Trophoblast cell (in vitro differentiated cells and primary cell): Measurements from ENCODE around the gene CATSPERE.
"Not testable (repeated sequence)": the region's sequence is repeated elsewhere in the genome, so short reads cannot be mapped to it uniquely, and the experiment has no call there.

Experiments
- DNase-seq, 2 donors: peaks; one replicate each; pipeline ENCODE4 v3.0.0-alpha.2; 2016
- H2AFZ ChIP-seq: 2 replicates; pipeline ENCODE4 v1.6.1; 2013; ENCODE audit warnings: low read length, moderate library complexity, mild to moderate bottlenecking; ENCODE audit not compliant: insufficient read depth, poor library complexity
- H2AK5ac ChIP-seq: 2 replicates; pipeline ENCODE4 v1.6.1; 2013; ENCODE audit warnings: mild to moderate bottlenecking, low read length
- H2BK120ac ChIP-seq: 2 replicates; pipeline ENCODE4 v1.6.1; 2013; ENCODE audit warnings: low read length, mild to moderate bottlenecking, moderate library complexity; ENCODE audit not compliant: insufficient read depth, poor library complexity
- H2BK12ac ChIP-seq: 2 replicates; pipeline ENCODE4 v1.6.1; 2013; ENCODE audit warnings: mild to moderate bottlenecking, low read length, moderate library complexity
- H2BK5ac ChIP-seq: 2 replicates; pipeline ENCODE4 v1.6.1; 2013; ENCODE audit warnings: low read length, low read depth, moderate library complexity, mild to moderate bottlenecking; ENCODE audit not compliant: poor library complexity
- H3K14ac ChIP-seq: 2 replicates; pipeline ENCODE4 v1.6.1; 2013; ENCODE audit warnings: mild to moderate bottlenecking, low read length
- H3K18ac ChIP-seq: 2 replicates; pipeline ENCODE4 v1.6.1; 2013; ENCODE audit warnings: mild to moderate bottlenecking, low read length
- H3K23ac ChIP-seq: 2 replicates; pipeline ENCODE4 v1.6.1; 2013; ENCODE audit warnings: low read length
- H3K27ac ChIP-seq: 2 replicates; pipeline ENCODE4 v1.5.1; 2013; ENCODE audit warnings: low read depth, mild to moderate bottlenecking, inconsistent platforms, low read length, moderate library complexity
- H3K27me3 ChIP-seq: 2 replicates; pipeline ENCODE4 v1.6.1; 2013; ENCODE audit warnings: inconsistent platforms, mild to moderate bottlenecking, low read length, moderate library complexity; ENCODE audit not compliant: insufficient read depth
- H3K36me3 ChIP-seq, 2 experiments: 1 replicate in 1 of 2; 2 replicates in 1 of 2; pipeline ENCODE4 v1.6.1; 2013; ENCODE audit warnings: low read length in 2 of 2, mild to moderate bottlenecking in 2 of 2, moderate library complexity in 1 of 2; ENCODE audit not compliant: insufficient read depth in 2 of 2, control insufficient read depth in 1 of 2
- H3K4ac ChIP-seq: 2 replicates; pipeline ENCODE4 v1.6.1; 2013; ENCODE audit warnings: low read depth, mild to moderate bottlenecking, low read length, moderate library complexity
- H3K4me1 ChIP-seq, 2 experiments: 1 replicate in 1 of 2; 2 replicates in 1 of 2; pipeline ENCODE4 v1.6.1; 2013; ENCODE audit warnings: low read length in 2 of 2, mild to moderate bottlenecking in 2 of 2, moderate library complexity in 1 of 2; ENCODE audit not compliant: insufficient read depth in 2 of 2, control insufficient read depth in 1 of 2
- H3K4me2 ChIP-seq: 2 replicates; pipeline ENCODE4 v1.6.1; 2013; ENCODE audit warnings: inconsistent platforms, mild to moderate bottlenecking, low read length, moderate library complexity
- H3K4me3 ChIP-seq: 2 replicates; pipeline ENCODE4 v1.5.1; 2013; ENCODE audit warnings: mild to moderate bottlenecking, low read depth, low read length, inconsistent platforms
- H3K79me1 ChIP-seq: one replicate; pipeline ENCODE4 v1.6.1; 2013; ENCODE audit warnings: low read length
- H3K79me2 ChIP-seq: 2 replicates; pipeline ENCODE4 v1.6.1; 2013; ENCODE audit warnings: low read length, mild to moderate bottlenecking; ENCODE audit not compliant: control insufficient read depth, insufficient read depth, poor library complexity
- H3K9ac ChIP-seq: 2 replicates; pipeline ENCODE4 v1.6.1; 2013; ENCODE audit warnings: mild to moderate bottlenecking, low read length
- H3K9me3 ChIP-seq: 2 replicates; pipeline ENCODE4 v1.6.1; 2013; ENCODE audit warnings: low read depth, mild to moderate bottlenecking, control low read depth, inconsistent platforms, low read length; ENCODE audit not compliant: insufficient read depth
- H4K12ac ChIP-seq: 2 replicates; pipeline ENCODE4 v1.6.1; 2013; ENCODE audit warnings: low read depth, mild to moderate bottlenecking, low read length, moderate library complexity
- H4K8ac ChIP-seq: 2 replicates; pipeline ENCODE4 v1.6.1; 2013; ENCODE audit warnings: low read depth, mild to moderate bottlenecking, low read length, moderate library complexity
- H4K91ac ChIP-seq: one replicate; pipeline ENCODE4 v1.6.1; 2013; ENCODE audit warnings: low read depth, mild to moderate bottlenecking, low read length, moderate library complexity
- WGBS: extraction: QIAGEN DNeasy Blood & Tissue Kit; methylation state at CpG from one replicate; pipeline ENCODE4 v1.1.7; 2013; ENCODE audit warnings: missing lambda C conversion rate; ENCODE audit not compliant: insufficient read length, insufficient coverage; ENCODE audit errors: extremely low coverage; 5-methylcytosine and 5-hydroxymethylcytosine counted together

The CATSPERE gene

GRCh38 chr1:244466724-244467123, 5.7 kb downstream of the CATSPERE start:
- no peak overlapping the region for H2AFZ ChIP-seq
- no peaks in the 10 kb centered on the region for H3K9me3 ChIP-seq
- H3K14ac ChIP-seq: no peak overlapping the region
- no peak overlapping the region for H4K12ac ChIP-seq
- no peak overlapping the region for H3K4me2 ChIP-seq
- H2AK5ac ChIP-seq: no peak overlapping the region
- no peak for DNase-seq
- H3K4me3 ChIP-seq: no peak overlapping the region
- no peak overlapping the region for H2BK5ac ChIP-seq
- no peaks in the 10 kb centered on the region for H3K79me2 ChIP-seq
- no peak overlapping the region for H4K91ac ChIP-seq
- H2BK12ac ChIP-seq: no peak overlapping the region
- H3K4ac ChIP-seq: no peak overlapping the region
- no peaks in the 10 kb centered on the region for H3K4me1 ChIP-seq
- no peak overlapping the region for H2BK120ac ChIP-seq
- H4K8ac ChIP-seq: no peak overlapping the region
- no peaks in the 10 kb centered on the region for H3K27me3 ChIP-seq
- no peaks in the 10 kb centered on the region for H3K36me3 ChIP-seq
- H3K27ac ChIP-seq: no peak overlapping the region
- H3K18ac ChIP-seq: no peak overlapping the region
- H3K79me1 ChIP-seq: no peaks in the 10 kb centered on the region
- WGBS: no CpG with 5 or more reads among the region's 2 CpGs
- H3K23ac ChIP-seq: no peak overlapping the region
- H3K9ac ChIP-seq: no peak overlapping the region

GRCh38 chr1:244473059-244473605, 12.1 kb downstream of the CATSPERE start:
- Histone ChIP-seq H4K8ac (no peak overlapping the region), H3K4me3 (no peak overlapping the region), H2AK5ac (no peak overlapping the region), H3K27ac (no peak overlapping the region), H2AFZ (no peak overlapping the region), H4K12ac (no peak overlapping the region), H3K4me2 (no peak overlapping the region), H3K9ac (no peak overlapping the region), H4K91ac (no peak overlapping the region), H3K4ac (no peak overlapping the region), H2BK120ac (no peak overlapping the region), H3K27me3 (no peaks in the 10 kb centered on the region), H3K4me1 (no peaks in the 10 kb centered on the region), H3K79me2 (no peaks in the 10 kb centered on the region), H3K18ac (no peak overlapping the region), H3K9me3 (no peaks in the 10 kb centered on the region), H3K23ac (no peak overlapping the region), H2BK5ac (no peak overlapping the region), H2BK12ac (no peak overlapping the region), H3K79me1 (no peaks in the 10 kb centered on the region), H3K14ac (no peak overlapping the region), H3K36me3 (no peaks in the 10 kb centered on the region)
- WGBS: no CpG with 5 or more reads among the region's 6 CpGs
- peak; percentile 33 to 86 for DNase-seq

- H4K12ac ChIP-seq, H2BK5ac ChIP-seq, H3K27ac ChIP-seq, H3K9me3 ChIP-seq, H3K4ac ChIP-seq, H3K4me2 ChIP-seq, H3K4me1 ChIP-seq, DNase-seq, H3K9ac ChIP-seq, H3K14ac ChIP-seq, H2BK120ac ChIP-seq, H4K8ac ChIP-seq, H3K27me3 ChIP-seq, H2BK12ac ChIP-seq, H4K91ac ChIP-seq, H2AK5ac ChIP-seq, H3K36me3 ChIP-seq, H3K18ac ChIP-seq, H3K23ac ChIP-seq, H3K79me2 ChIP-seq, H3K79me1 ChIP-seq, H3K4me3 ChIP-seq, H2AFZ ChIP-seq: not testable (repeated sequence)
- WGBS: no CpG with 5 or more reads among the region's 3 CpGs
Observed at GRCh38 chr1:244484971-244485370, 23.9 kb downstream of the CATSPERE start.

GRCh38 chr1:244494653-244495052, 33.6 kb downstream of the CATSPERE start:
- no peaks in the 10 kb centered on the region for H3K79me2 ChIP-seq
- H4K91ac ChIP-seq: no peak overlapping the region
- H3K14ac ChIP-seq: no peak overlapping the region
- H2AK5ac ChIP-seq: no peak overlapping the region
- H3K27ac ChIP-seq: no peak overlapping the region
- no peaks in the 10 kb centered on the region for H3K79me1 ChIP-seq
- no peaks in the 10 kb centered on the region for H3K4me1 ChIP-seq
- H3K18ac ChIP-seq: no peak overlapping the region
- H3K4me2 ChIP-seq: no peak overlapping the region
- H4K12ac ChIP-seq: no peak overlapping the region
- H2BK120ac ChIP-seq: no peak overlapping the region
- H2BK12ac ChIP-seq: no peak overlapping the region
- H3K4me3 ChIP-seq: no peak overlapping the region
- no peaks in the 10 kb centered on the region for H3K27me3 ChIP-seq
- DNase-seq: no peak
- H3K36me3 ChIP-seq: no peaks in the 10 kb centered on the region
- H4K8ac ChIP-seq: no peak overlapping the region
- H2AFZ ChIP-seq: no peak overlapping the region
- H3K9me3 ChIP-seq: no peaks in the 10 kb centered on the region
- no CpG with 5 or more reads among the region's 2 CpGs for WGBS
- no peak overlapping the region for H3K23ac ChIP-seq
- H3K9ac ChIP-seq: no peak overlapping the region
- no peak overlapping the region for H2BK5ac ChIP-seq
- no peak overlapping the region for H3K4ac ChIP-seq
